Fibroblast of lung (primary cell): ENCODE results near the gene BMP7. TPM values are rescaled to one million over a fixed set of nuclear protein-coding genes. Genes with fewer than 3 reads are reported as not detected.

Experiments
- DNase-seq, 2 donors: peaks; one replicate each; pipeline versions ENCODE4 v3.0.0 to v3.0.0-alpha.2; 2010; ENCODE audit warnings: low read depth in 2 of 2
- H2AFZ ChIP-seq: 2 replicates; pipeline ENCODE4 v1.5.1; 2012; ENCODE audit warnings: low read length, control low read depth, inconsistent platforms
- H3K27ac ChIP-seq: 2 replicates; pipeline ENCODE4 v1.5.1; 2011; ENCODE audit warnings: low read length, control low read depth; ENCODE audit not compliant: insufficient read depth
- H3K27me3 ChIP-seq: 2 replicates; pipeline ENCODE4 v1.5.1; 2011; ENCODE audit warnings: mild to moderate bottlenecking, low read length; ENCODE audit not compliant: control insufficient read depth, insufficient read depth
- H3K36me3 ChIP-seq: 2 replicates; pipeline ENCODE4 v1.5.1; 2011; ENCODE audit warnings: low read length; ENCODE audit not compliant: control insufficient read depth, insufficient read depth
- H3K4me1 ChIP-seq: 2 replicates; pipeline ENCODE4 v1.5.1; 2011; ENCODE audit warnings: low read length; ENCODE audit not compliant: control insufficient read depth, insufficient read depth; ENCODE audit errors: extremely low read depth
- H3K4me2 ChIP-seq: 2 replicates; pipeline ENCODE4 v1.5.1; 2011; ENCODE audit warnings: low read length, control low read depth; ENCODE audit not compliant: insufficient read depth; ENCODE audit errors: extremely low read depth
- H3K4me3 ChIP-seq, 4 experiments: fragments of 200-600 bp in 1 of 4; sonication (generic) in 1 of 4; replicated peaks in 1 of 4; 2 replicates each; pipeline ENCODE4 v1.5.1; 2011 to 2016; ENCODE audit warnings: low read length in 4 of 4, low read depth in 3 of 4, mild to moderate bottlenecking in 3 of 4, control low read depth in 2 of 4, inconsistent platforms in 1 of 4, mixed read lengths in 1 of 4; ENCODE audit not compliant: insufficient read depth in 1 of 4; ENCODE audit errors: control extremely low read depth in 1 of 4
- H3K79me2 ChIP-seq: 2 replicates; pipeline ENCODE4 v1.5.1; 2012; ENCODE audit warnings: mild to moderate bottlenecking, low read length, inconsistent platforms; ENCODE audit not compliant: control insufficient read depth, insufficient read depth
- H3K9ac ChIP-seq: 2 replicates; pipeline ENCODE4 v1.5.1; 2011; ENCODE audit warnings: mild to moderate bottlenecking, low read length, control low read depth; ENCODE audit not compliant: insufficient read depth
- H3K9me3 ChIP-seq: 2 replicates; pipeline ENCODE4 v1.5.1; 2012; ENCODE audit warnings: low read depth, low read length; ENCODE audit not compliant: control insufficient read depth, insufficient read depth
- H4K20me1 ChIP-seq: 2 replicates; pipeline ENCODE4 v1.5.1; 2011; ENCODE audit warnings: low read length; ENCODE audit not compliant: control insufficient read depth, insufficient read depth; ENCODE audit errors: extremely low read depth
- CTCF ChIP-seq, 2 donors: IDR thresholded peaks in 1 of 2; conservative IDR thresholded peaks in 1 of 2; 1 replicate in 1 of 2; 2 replicates in 1 of 2; pipeline ENCODE4 v1.5.1; 2011 to 2012; ENCODE audit warnings: low read length in 2 of 2, control low read depth in 1 of 2, inconsistent platforms in 1 of 2, low read depth in 1 of 2, mild to moderate bottlenecking in 1 of 2
- EZH2 ChIP-seq: IDR thresholded peaks from 2 replicates; pipeline ENCODE4 v1.5.1; 2012; ENCODE audit warnings: low read length, control low read depth, mild to moderate bottlenecking; ENCODE audit errors: missing control alignments
- polyA plus RNA-seq, 2 donors: library from polyadenylated mRNA; depleted of rRNA in 1 of 2; stranded (reverse) in 1 of 2; unstranded in 1 of 2; fragments of >200 nt; gene quantifications; 2 replicates each; pipeline ENCODE4 v1.2.1, GENCODE V29; 2011 to 2012; ENCODE audit warnings: missing spikeins in 1 of 2
- total RNA-seq: library from RNA; depleted of rRNA; stranded (reverse); fragments of >200 nt; gene quantifications from 2 replicates; pipeline ENCODE4 v1.2.1, GENCODE V29; 2014

Gene BMP7
- total and polyA plus RNA-seq, 2 donors (not counting 1 experiment from before 2014, with no cell fraction given), result not detected

GRCh38 chr20:57291694-57292093, 25.3 kb upstream of the BMP7 start:
- Histone ChIP-seq H3K9ac (no peak overlapping the region), H3K9me3 (no peaks in the 10 kb centered on the region)

GRCh38 chr20:57291003-57291402, 24.6 kb upstream of the BMP7 start:
- Histone ChIP-seq H3K36me3 (no peaks in the 10 kb centered on the region), H3K4me3 (no peak overlapping the region), H4K20me1 (no peaks in the 10 kb centered on the region), H3K9me3 (no peaks in the 10 kb centered on the region), H3K27me3 (peaks cover 6% of the 10 kb centered on the region), H3K4me1 (no peaks in the 10 kb centered on the region), H3K79me2 (no peaks in the 10 kb centered on the region), H3K27ac (no peak overlapping the region), H2AFZ (no peak overlapping the region), H3K4me2 (no peak overlapping the region), H3K9ac (no peak overlapping the region)
- no peak for DNase-seq
- TF ChIP-seq EZH2, result no peak
- no peak for TF ChIP-seq CTCF (conservative IDR thresholded peaks at IDR 0.05 in 1 of 2, IDR thresholded peaks at IDR 0.05 in 1 of 2; ENCODE audit: low read depth in 1 of 2, low read length in 2 of 2)

More at GRCh38 chr20:57291694-57292093, 25.3 kb upstream of the BMP7 start:
- Histone ChIP-seq H3K27ac (no peak overlapping the region), H3K79me2 (no peaks in the 10 kb centered on the region), H4K20me1 (no peaks in the 10 kb centered on the region), H3K36me3 (no peaks in the 10 kb centered on the region), H3K4me2 (no peak overlapping the region), H3K4me3 (no peak overlapping the region), H2AFZ (no peak overlapping the region), H3K27me3 (peaks cover 6% of the 10 kb centered on the region), H3K4me1 (no peaks in the 10 kb centered on the region)
- no peak for TF ChIP-seq EZH2
- TF ChIP-seq CTCF (conservative IDR thresholded peaks at IDR 0.05 in 1 of 2, IDR thresholded peaks at IDR 0.05 in 1 of 2; ENCODE audit: low read depth in 1 of 2, low read length in 2 of 2), result no peak
- DNase-seq, result no peak

GRCh38 chr20:57290178-57290484, 23.7 kb upstream of the BMP7 start:
- H3K9me3 ChIP-seq, result no peaks in the 10 kb centered on the region
- no peak overlapping the region for H2AFZ ChIP-seq
- no peaks in the 10 kb centered on the region for H3K36me3 ChIP-seq
- no peak for TF ChIP-seq EZH2
- no peak for TF ChIP-seq CTCF (conservative IDR thresholded peaks at IDR 0.05 in 1 of 2, IDR thresholded peaks at IDR 0.05 in 1 of 2; ENCODE audit: low read depth in 1 of 2, low read length in 2 of 2)
- H3K9ac ChIP-seq, result no peak overlapping the region
- no peaks in the 10 kb centered on the region for H3K79me2 ChIP-seq
- H3K4me1 ChIP-seq, result no peaks in the 10 kb centered on the region
- no peak overlapping the region for H3K27ac ChIP-seq
- peaks cover 6% of the 10 kb centered on the region for H3K27me3 ChIP-seq
- H4K20me1 ChIP-seq, result no peaks in the 10 kb centered on the region
- no peak overlapping the region for H3K4me3 ChIP-seq
- H3K4me2 ChIP-seq, result no peak overlapping the region
- DNase-seq, result no peak
